Progenitor cell of endocrine pancreas (in vitro differentiated cells): ENCODE measurements around the gene ZFHX3. TPM values are rescaled to one million over a fixed set of nuclear protein-coding genes. Genes with fewer than 3 reads are reported as not detected.

Experiments used
- DNase-seq: peaks from one replicate; pipeline ENCODE4 v3.0.0; 2021; ENCODE audit warnings: low spot score; ENCODE audit not compliant: unreplicated experiment
- H3K27ac Mint-ChIP-seq: 2 replicates; pipeline ENCODE4 v1.8.0; 2021; ENCODE audit warnings: mild to moderate bottlenecking, moderate library complexity, mixed read lengths
- H3K27me3 Mint-ChIP-seq: 2 replicates; pipeline ENCODE4 v1.8.0; 2021; ENCODE audit warnings: mixed read lengths
- H3K36me3 Mint-ChIP-seq: 2 replicates; pipeline ENCODE4 v1.8.0; 2022; ENCODE audit warnings: mixed read lengths; ENCODE audit not compliant: insufficient read depth
- H3K4me1 Mint-ChIP-seq: 2 replicates; pipeline ENCODE4 v1.8.0; 2021; ENCODE audit warnings: low read depth, mixed read lengths
- H3K4me3 Mint-ChIP-seq: 2 replicates; pipeline ENCODE4 v1.8.0; 2021; ENCODE audit warnings: low read depth, mild to moderate bottlenecking, moderate library complexity, mixed read lengths
- H3K9me3 Mint-ChIP-seq: 2 replicates; pipeline ENCODE4 v1.8.0; 2021; ENCODE audit warnings: low read depth, mixed read lengths
- total RNA-seq: library from RNA; stranded (reverse); gene quantifications from 2 replicates; pipeline ENCODE4 v1.2.1, GENCODE V29; 2021
- TF ChIP-seq, protein P1 (sequence below): fragments of 200-600 bp; sonication (generic); IDR thresholded peaks from one replicate; pipeline ENCODE4 v1.5.0; 2021; ENCODE audit warnings: antibody characterized with exemption, mild to moderate bottlenecking; ENCODE audit not compliant: unreplicated experiment

ZFHX3 gene
- total RNA-seq, 1 donor from 2014 or later, result 54.0 TPM

DNA sequence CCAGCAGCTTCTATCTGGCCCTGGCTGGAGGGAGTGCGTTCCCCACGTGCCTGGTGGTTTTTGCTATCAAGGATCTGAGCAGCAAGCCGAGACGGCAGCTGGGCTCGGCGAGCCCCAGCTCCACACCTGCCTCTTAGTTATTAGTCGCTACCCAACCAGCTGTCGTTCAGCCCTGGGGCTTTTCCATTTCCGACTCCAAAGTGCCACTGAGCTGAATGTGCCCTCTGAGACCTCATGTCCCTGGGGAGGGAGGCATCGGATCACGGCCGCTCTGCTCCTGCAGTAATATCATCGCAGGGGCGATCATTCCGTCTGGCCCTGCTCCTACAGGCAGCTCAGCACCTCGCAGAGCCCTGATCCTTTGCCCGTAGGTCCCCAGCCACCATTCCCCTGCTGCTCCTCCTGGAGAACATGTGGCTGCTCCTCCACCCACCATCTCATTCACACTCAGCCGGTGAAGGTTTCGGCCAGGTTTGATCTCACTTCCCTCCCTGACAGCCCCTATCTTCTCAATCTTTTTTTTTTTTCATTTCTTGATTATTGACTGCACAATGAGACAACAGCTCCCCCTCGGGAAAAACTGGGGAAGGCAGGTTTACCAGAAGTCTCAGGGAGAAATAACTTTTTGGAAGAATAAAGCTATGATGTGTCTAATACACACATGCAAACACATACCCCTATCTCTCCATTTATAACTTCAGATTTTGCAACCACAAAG is 86.7 kb downstream of the ZFHX3 start:
- TF ChIP-seq, protein P1, sequence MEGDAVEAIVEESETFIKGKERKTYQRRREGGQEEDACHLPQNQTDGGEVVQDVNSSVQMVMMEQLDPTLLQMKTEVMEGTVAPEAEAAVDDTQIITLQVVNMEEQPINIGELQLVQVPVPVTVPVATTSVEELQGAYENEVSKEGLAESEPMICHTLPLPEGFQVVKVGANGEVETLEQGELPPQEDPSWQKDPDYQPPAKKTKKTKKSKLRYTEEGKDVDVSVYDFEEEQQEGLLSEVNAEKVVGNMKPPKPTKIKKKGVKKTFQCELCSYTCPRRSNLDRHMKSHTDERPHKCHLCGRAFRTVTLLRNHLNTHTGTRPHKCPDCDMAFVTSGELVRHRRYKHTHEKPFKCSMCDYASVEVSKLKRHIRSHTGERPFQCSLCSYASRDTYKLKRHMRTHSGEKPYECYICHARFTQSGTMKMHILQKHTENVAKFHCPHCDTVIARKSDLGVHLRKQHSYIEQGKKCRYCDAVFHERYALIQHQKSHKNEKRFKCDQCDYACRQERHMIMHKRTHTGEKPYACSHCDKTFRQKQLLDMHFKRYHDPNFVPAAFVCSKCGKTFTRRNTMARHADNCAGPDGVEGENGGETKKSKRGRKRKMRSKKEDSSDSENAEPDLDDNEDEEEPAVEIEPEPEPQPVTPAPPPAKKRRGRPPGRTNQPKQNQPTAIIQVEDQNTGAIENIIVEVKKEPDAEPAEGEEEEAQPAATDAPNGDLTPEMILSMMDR, result peak; percentile 45
- no peaks in the 10 kb centered on the region for H3K9me3 Mint-ChIP-seq
- peaks cover 31% of the 10 kb centered on the region for H3K4me1 Mint-ChIP-seq
- no peak overlapping the region for H3K4me3 Mint-ChIP-seq
- H3K27ac Mint-ChIP-seq, result peak overlapping the region; percentile 52
- H3K36me3 Mint-ChIP-seq, result peaks cover 34% of the 10 kb centered on the region
- no peak for DNase-seq
- H3K27me3 Mint-ChIP-seq, result no peaks in the 10 kb centered on the region

GRCh38 chr16:72960101-72960500 is 87.8 kb downstream of the ZFHX3 start:
- Mint-ChIP-seq H3K4me1 (peaks cover 31% of the 10 kb centered on the region), H3K36me3 (peaks cover 39% of the 10 kb centered on the region), H3K9me3 (no peaks in the 10 kb centered on the region), H3K4me3 (no peak overlapping the region), H3K27ac (no peak overlapping the region), H3K27me3 (no peaks in the 10 kb centered on the region)
- TF ChIP-seq, protein P1, result no peak
- DNase-seq, result no peak

- TF ChIP-seq, protein P1, result no peak
- Mint-ChIP-seq H3K4me3 (no peak overlapping the region), H3K27ac (no peak overlapping the region), H3K9me3 (no peaks in the 10 kb centered on the region), H3K36me3 (peaks cover 39% of the 10 kb centered on the region), H3K4me1 (peaks cover 31% of the 10 kb centered on the region), H3K27me3 (no peaks in the 10 kb centered on the region)
- DNase-seq, result no peak
These were observed 88.5 kb downstream of the ZFHX3 start for GRCh38 chr16:72959301-72959996.

GRCh38 chr16:72958522-72959076 is 89.3 kb downstream of the ZFHX3 start:
- H3K27ac Mint-ChIP-seq, result no peak overlapping the region

More at GRCh38 chr16:72958522-72959076, 89.3 kb downstream of the ZFHX3 start:
- Mint-ChIP-seq H3K36me3 (peaks cover 39% of the 10 kb centered on the region), H3K4me3 (no peak overlapping the region), H3K27me3 (no peaks in the 10 kb centered on the region), H3K9me3 (no peaks in the 10 kb centered on the region), H3K4me1 (peaks cover 25% of the 10 kb centered on the region)
- DNase-seq, result no peak
- TF ChIP-seq, protein P1, result no peak
